ENCODE results near the gene GALNT18. TPM values are rescaled to one million over a fixed set of nuclear protein-coding genes. Genes with fewer than 3 reads are reported as not detected.

Gene GALNT18
- polyA plus RNA-seq, 3 donors, result 9.4 to 16.5 (median 9.6) TPM

GRCh38 chr11:11245453-11245852 lies 376.4 kb downstream of the GALNT18 start:
- no peak overlapping the region for H3K27ac ChIP-seq (ENCODE audit: low read depth, low read length)
- WGBS, 3 donors, result 59 to 68% (median 63%) methylated on average over 3 of the region's 3 CpGs

GRCh38 chr11:11244470-11245080 lies 377.2 kb downstream of the GALNT18 start:
- WGBS, 3 donors, result 48 to 66% (median 48%) methylated on average over 2 of the region's 2 CpGs
- H3K27ac ChIP-seq (ENCODE audit: low read depth, low read length), result no peak overlapping the region

- 15 to 34% (median 21%) methylated on average over 9 of the region's 9 CpGs for WGBS, 3 donors
- no peak overlapping the region for H3K27ac ChIP-seq (ENCODE audit: low read depth, low read length)
Observed at GRCh38 chr11:11243590-11244469, 378.0 kb downstream of the GALNT18 start.

- H3K27ac ChIP-seq (ENCODE audit: low read depth, low read length), result no peak overlapping the region
- 47 to 65% (median 55%) methylated on average over 6 of the region's 6 CpGs for WGBS, 3 donors
Observed at GRCh38 chr11:11243209-11243589, 378.6 kb downstream of the GALNT18 start.

GRCh38 chr11:11241284-11241683 lies 380.5 kb downstream of the GALNT18 start:
- 82 to 89% (median 86%) methylated on average over 2 of the region's 2 CpGs for WGBS, 3 donors
- H3K27ac ChIP-seq (ENCODE audit: low read depth, low read length), result no peak overlapping the region

- 43 to 85% (median 80%) methylated on average over 1 of the region's 1 CpG for WGBS, 3 donors
- no peak overlapping the region for H3K27ac ChIP-seq (ENCODE audit: low read depth, low read length)
Observed at GRCh38 chr11:11239959-11240358, 381.8 kb downstream of the GALNT18 start.

- no peak overlapping the region for H3K27ac ChIP-seq (ENCODE audit: low read depth, low read length)
- 74 to 80% (median 80%) methylated on average over 7 of the region's 7 CpGs for WGBS, 3 donors
Observed at GRCh38 chr11:11237070-11237832, 384.6 kb downstream of the GALNT18 start.

GRCh38 chr11:11236498-11237059 lies 385.2 kb downstream of the GALNT18 start:
- no peak overlapping the region for H3K27ac ChIP-seq (ENCODE audit: low read depth, low read length)
- WGBS, 3 donors, result 68 to 80% (median 69%) methylated on average over 4 of the region's 4 CpGs

- WGBS, 3 donors, result 45 to 72% (median 46%) methylated on average over 5 of the region's 5 CpGs
- no peak overlapping the region for H3K27ac ChIP-seq (ENCODE audit: low read depth, low read length)
Observed at GRCh38 chr11:11231763-11232162, 390.0 kb downstream of the GALNT18 start.

- 57 to 66% (median 62%) methylated on average over 7 of the region's 7 CpGs for WGBS, 3 donors
- no peak overlapping the region for H3K27ac ChIP-seq (ENCODE audit: low read depth, low read length)
Observed at GRCh38 chr11:11230802-11231562, 390.8 kb downstream of the GALNT18 start.

GRCh38 chr11:11230087-11230486 lies 391.7 kb downstream of the GALNT18 start:
- H3K27ac ChIP-seq (ENCODE audit: low read depth, low read length), result no peak overlapping the region
- WGBS, 3 donors, result 80 to 88% (median 86%) methylated on average over 1 of the region's 1 CpG

- 92 to 97% (median 94%) methylated on average over 2 of the region's 2 CpGs for WGBS, 3 donors
Observed at GRCh38 chr11:11229647-11230046, 392.2 kb downstream of the GALNT18 start.

GRCh38 chr11:11227296-11228085 lies 394.3 kb downstream of the GALNT18 start:
- WGBS, 3 donors, result 82 to 91% (median 87%) methylated on average over 8 of the region's 8 CpGs
- H3K27ac ChIP-seq (ENCODE audit: low read depth, low read length), result no peak overlapping the region

More at GRCh38 chr11:11229647-11230046, 392.2 kb downstream of the GALNT18 start:
- no peak overlapping the region for H3K27ac ChIP-seq (ENCODE audit: low read depth, low read length)

Other genes with a start within 250 kb of the GALNT18 start
- gene USP47, start 220.0 kb upstream of the GALNT18 start, polyA plus RNA-seq, result 10 to 100 TPM; 15.8 to 25.1 (median 18.3) TPM

Measured in adipose tissue (tissue), 3 donors.